ENCODE measurements around the gene ATP8A2.

The ATP8A2 gene

GRCh38 chr13:25384758-25385410 is 13.1 kb downstream of the ATP8A2 start:
- DNase-seq, result no peak

- no peak for DNase-seq
Observed at GRCh38 chr13:25391932-25392331, 20.2 kb downstream of the ATP8A2 start.

GRCh38 chr13:25394402-25395060 is 22.8 kb downstream of the ATP8A2 start:
- DNase-seq, result no peak

GRCh38 chr13:25397763-25398162 is 26.0 kb downstream of the ATP8A2 start:
- DNase-seq, result no peak

- DNase-seq, result no peak
Observed at GRCh38 chr13:25400925-25401324, 29.2 kb downstream of the ATP8A2 start.

GRCh38 chr13:25401958-25402357 is 30.2 kb downstream of the ATP8A2 start:
- no peak for DNase-seq

GRCh38 chr13:25406377-25406776 is 34.6 kb downstream of the ATP8A2 start:
- DNase-seq, result no peak

GRCh38 chr13:25409938-25410337 is 38.2 kb downstream of the ATP8A2 start:
- DNase-seq, result no peak

- DNase-seq, result no peak
Observed at GRCh38 chr13:25415241-25415640, 43.5 kb downstream of the ATP8A2 start.

GRCh38 chr13:25417535-25417934 is 45.8 kb downstream of the ATP8A2 start:
- DNase-seq, result no peak

- no peak for DNase-seq
Observed at GRCh38 chr13:25420161-25420560, 48.4 kb downstream of the ATP8A2 start.

GRCh38 chr13:25421612-25422011 is 49.8 kb downstream of the ATP8A2 start:
- no peak for DNase-seq

- no peak for DNase-seq
Observed at GRCh38 chr13:25422153-25422552, 50.4 kb downstream of the ATP8A2 start.

- DNase-seq, result no peak
Observed at GRCh38 chr13:25423831-25424230, 52.1 kb downstream of the ATP8A2 start.

- DNase-seq, result no peak
Observed at GRCh38 chr13:25429466-25429865, 57.7 kb downstream of the ATP8A2 start.

- no peak for DNase-seq
Observed at GRCh38 chr13:25432691-25433090, 60.9 kb downstream of the ATP8A2 start.

GRCh38 chr13:25440061-25440460 is 68.3 kb downstream of the ATP8A2 start:
- no peak for DNase-seq

GRCh38 chr13:25446261-25446660 is 74.5 kb downstream of the ATP8A2 start:
- no peak for DNase-seq

GRCh38 chr13:25447396-25447795 is 75.6 kb downstream of the ATP8A2 start:
- no peak for DNase-seq

- no peak for DNase-seq
Observed at GRCh38 chr13:25453850-25454365, 82.1 kb downstream of the ATP8A2 start.

- no peak for DNase-seq
Observed at GRCh38 chr13:25455146-25455545, 83.4 kb downstream of the ATP8A2 start.

GRCh38 chr13:25457566-25457965 is 85.8 kb downstream of the ATP8A2 start:
- DNase-seq, result no peak

- DNase-seq, result no peak
Observed at GRCh38 chr13:25462301-25463125, 90.7 kb downstream of the ATP8A2 start.

- DNase-seq, result no peak
Observed at GRCh38 chr13:25463496-25463895, 91.7 kb downstream of the ATP8A2 start.
